SHP77 treated with DMSO at 0.1 percent for 48 hours (cell line): ENCODE results near the gene IL20RB.

Source experiments
- DNase-seq: peaks from one replicate; lab custom pipeline; 2025; lab: John Stamatoyannopoulos, UW

Gene IL20RB

GRCh38 chr3:136957751-136958288 lies at the start of gene IL20RB:
TSS of gene IL20RB (plus strand) at chr3:136957983. CDS start at chr3:136958114, 131 bp downstream.
- no peak for DNase-seq

- no peak for DNase-seq
These were observed 49.5 kb upstream of the IL20RB start for GRCh38 chr3:136908297-136908696.

GRCh38 chr3:136909187-136909586 lies 48.6 kb upstream of the IL20RB start:
- no peak for DNase-seq

GRCh38 chr3:136910697-136911096 lies 47.1 kb upstream of the IL20RB start:
- no peak for DNase-seq

- no peak for DNase-seq
These were observed 44.6 kb upstream of the IL20RB start for GRCh38 chr3:136913168-136913567.

- no peak for DNase-seq
These were observed 43.0 kb upstream of the IL20RB start for GRCh38 chr3:136914739-136915138.

GRCh38 chr3:136916223-136916622 lies 41.6 kb upstream of the IL20RB start:
- no peak for DNase-seq

GRCh38 chr3:136919799-136920580 lies 37.8 kb upstream of the IL20RB start:
- DNase-seq = no peak

- DNase-seq = no peak
These were observed 36.7 kb upstream of the IL20RB start for GRCh38 chr3:136920904-136921611.

GRCh38 chr3:136925425-136926190 lies 32.2 kb upstream of the IL20RB start:
- DNase-seq = no peak

- DNase-seq = no peak
These were observed 29.5 kb upstream of the IL20RB start for GRCh38 chr3:136928240-136928639.

GRCh38 chr3:136929977-136930670 lies 27.7 kb upstream of the IL20RB start:
- no peak for DNase-seq

- DNase-seq = no peak
These were observed 26.2 kb upstream of the IL20RB start for GRCh38 chr3:136931606-136932005.

- DNase-seq = no peak
These were observed 25.3 kb upstream of the IL20RB start for GRCh38 chr3:136932523-136932922.

- DNase-seq = no peak
These were observed 24.6 kb upstream of the IL20RB start for GRCh38 chr3:136932978-136933772.

GRCh38 chr3:136937175-136937574 lies 20.6 kb upstream of the IL20RB start:
- DNase-seq = no peak

GRCh38 chr3:136937851-136938250 lies 19.9 kb upstream of the IL20RB start:
- DNase-seq = no peak

GRCh38 chr3:136938334-136938733 lies 19.4 kb upstream of the IL20RB start:
- DNase-seq = no peak

- no peak for DNase-seq
These were observed 18.3 kb upstream of the IL20RB start for GRCh38 chr3:136939489-136939888.

- no peak for DNase-seq
These were observed 15.0 kb upstream of the IL20RB start for GRCh38 chr3:136942803-136943202.

GRCh38 chr3:136943436-136943835 lies 14.3 kb upstream of the IL20RB start:
- no peak for DNase-seq
